Activated CD4-positive, alpha-beta T cell treated with anti-CD3 and anti-CD28 coated beads for 36 hours (primary cell): Measurements from ENCODE around the gene OR2T10. TPM values are rescaled to one million over a fixed set of nuclear protein-coding genes. Genes with fewer than 3 reads are reported as not detected.
"Not testable (repeated sequence)": the region's sequence is repeated elsewhere in the genome, so short reads cannot be mapped to it uniquely, and the experiment has no call there.

Source experiments
- ATAC-seq: fragments of 200-7000 bp; cut with Tn5 transposase; one replicate; pipeline ENCODE4 v1.10.0; 2021; ENCODE audit warnings: mild to moderate bottlenecking, moderate library complexity
- CTCF ChIA-PET: fragments of 350-600 bp; sonication (Branson Sonifier 250); formaldehyde crosslinking; loops from one replicate; lab custom pipeline; 2021; ENCODE audit warnings: antibody characterized with exemption; lab: Charles Lee
- POLR2A ChIA-PET: fragments of 350-600 bp; sonication (Branson Sonifier 250); formaldehyde crosslinking; loops from one replicate; lab custom pipeline; 2021; ENCODE audit warnings: antibody characterized with exemption, inconsistent platforms; lab: Charles Lee
- DNase-seq: peaks from one replicate; pipeline ENCODE4 v3.0.0-alpha.2; 2020
- H3K27ac Mint-ChIP-seq: one replicate; pipeline ENCODE4 v1.8.0; 2021; ENCODE audit warnings: mixed read lengths
- H3K27me3 Mint-ChIP-seq: one replicate; pipeline ENCODE4 v1.8.0; 2021; ENCODE audit warnings: mixed read lengths
- H3K36me3 Mint-ChIP-seq: one replicate; pipeline ENCODE4 v1.8.0; 2021; ENCODE audit warnings: low read depth, mixed read lengths
- H3K4me1 Mint-ChIP-seq: one replicate; pipeline ENCODE4 v1.8.0; 2021; ENCODE audit warnings: mixed read lengths
- H3K4me3 Mint-ChIP-seq: one replicate; pipeline ENCODE4 v1.8.0; 2021; ENCODE audit warnings: mild to moderate bottlenecking, moderate library complexity, mixed read lengths
- H3K9me3 Mint-ChIP-seq: one replicate; pipeline ENCODE4 v1.8.0; 2021; ENCODE audit warnings: low read depth, mixed read lengths
- intact Hi-C, 2 experiments: fragments of 100-400 bp; cut with DNase I in 1 of 2; cut with micrococcal nuclease in 1 of 2; formaldehyde crosslinking; loops; one replicate each; pipeline versions ENCODE4 v1.14.2 to v1.15.1; 2022 to 2024; cut with DNase I, micrococcal nuclease
- total RNA-seq, 2 experiments: library from RNA; stranded (reverse); gene quantifications; one replicate each; pipeline ENCODE4 v1.2.3, GENCODE V29; 2021

Gene OR2T10
- total RNA-seq, 2 experiments from 2014 or later = not detected

DNA sequence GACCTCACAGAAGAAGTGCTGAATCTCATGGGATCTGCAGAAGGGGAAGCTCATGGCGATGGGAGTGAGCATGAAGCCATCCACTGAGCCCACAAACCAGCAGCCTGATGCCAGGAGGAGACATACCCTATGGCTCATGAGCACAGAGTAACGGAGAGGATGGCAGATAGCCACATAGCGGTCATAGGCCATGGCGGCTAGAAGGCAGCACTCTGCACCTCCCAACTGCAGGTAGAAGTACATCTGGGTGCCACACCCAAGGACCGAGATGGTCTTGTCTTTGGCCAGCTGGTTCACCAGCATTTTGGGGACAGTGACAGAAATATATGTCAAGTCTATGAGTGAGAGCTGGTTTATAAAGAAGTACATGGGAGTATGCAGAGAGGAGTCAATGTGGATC is 4.3 kb downstream of the OR2T10 start:
- Mint-ChIP-seq H3K27ac (no peak overlapping the region), H3K27me3 (no peaks in the 10 kb centered on the region), H3K36me3 (no peaks in the 10 kb centered on the region), H3K9me3 (no peaks in the 10 kb centered on the region), H3K4me1 (peaks cover 6% of the 10 kb centered on the region), H3K4me3 (no peak overlapping the region)
- DNase-seq (no peak), ATAC-seq (no peak)
- intact Hi-C loops = no loop called here
- POLR2A ChIA-PET = no interaction called here
- CTCF ChIA-PET = no interaction called here

- intact Hi-C loops = no loop called here
- CTCF ChIA-PET = no interaction called here
- no peaks in the 10 kb centered on the region for H3K9me3 Mint-ChIP-seq
- peaks cover 6% of the 10 kb centered on the region for H3K4me1 Mint-ChIP-seq
- POLR2A ChIA-PET = no interaction called here
- DNase-seq (no peak), ATAC-seq (no peak)
- no peaks in the 10 kb centered on the region for H3K36me3 Mint-ChIP-seq
- H3K4me3 Mint-ChIP-seq = no peak overlapping the region
- no peak overlapping the region for H3K27ac Mint-ChIP-seq
- H3K27me3 Mint-ChIP-seq = no peaks in the 10 kb centered on the region
These were observed 4.8 kb downstream of the OR2T10 start for GRCh38 chr1:248592655-248593054.

DNA sequence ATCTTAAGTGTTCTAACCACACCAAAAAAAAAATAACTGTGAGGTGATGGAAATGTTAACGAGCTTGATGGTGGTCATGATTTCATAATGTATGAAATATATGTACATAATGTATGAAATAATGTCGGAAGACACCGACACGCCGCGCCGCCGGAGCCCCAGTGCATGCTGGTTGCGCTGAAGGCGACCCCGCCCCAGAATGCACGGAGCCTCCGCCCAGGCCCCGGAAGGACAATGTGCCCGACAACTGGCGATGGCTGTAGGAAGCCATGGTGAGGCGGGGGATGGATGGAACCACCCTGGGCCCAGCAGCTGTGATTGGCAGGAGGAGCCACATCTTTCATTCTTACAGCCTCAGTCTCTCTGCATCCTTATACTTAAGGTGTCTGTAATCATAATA is 7.4 kb downstream of the OR2T10 start:
- intact Hi-C loops = no loop called here
- Mint-ChIP-seq H3K4me3 (no peak overlapping the region), H3K27me3 (peaks cover 2% of the 10 kb centered on the region), H3K9me3 (no peaks in the 10 kb centered on the region), H3K4me1 (no peaks in the 10 kb centered on the region), H3K36me3 (no peaks in the 10 kb centered on the region), H3K27ac (no peak overlapping the region)
- DNase-seq = no peak
- CTCF ChIA-PET = no interaction called here
- POLR2A ChIA-PET = no interaction called here
- ATAC-seq = no peak

GRCh38 chr1:248589334-248589733 is 8.2 kb downstream of the OR2T10 start:
- H3K4me1 Mint-ChIP-seq = no peaks in the 10 kb centered on the region
- no peaks in the 10 kb centered on the region for H3K9me3 Mint-ChIP-seq
- no peak for ATAC-seq
- peaks cover 2% of the 10 kb centered on the region for H3K27me3 Mint-ChIP-seq
- no peak overlapping the region for H3K27ac Mint-ChIP-seq
- no peak for DNase-seq
- ChIA-PET POLR2A (no interaction called here), CTCF (no interaction called here)
- H3K36me3 Mint-ChIP-seq = no peaks in the 10 kb centered on the region
- H3K4me3 Mint-ChIP-seq = no peak overlapping the region
- intact Hi-C loops = no loop called here

DNA sequence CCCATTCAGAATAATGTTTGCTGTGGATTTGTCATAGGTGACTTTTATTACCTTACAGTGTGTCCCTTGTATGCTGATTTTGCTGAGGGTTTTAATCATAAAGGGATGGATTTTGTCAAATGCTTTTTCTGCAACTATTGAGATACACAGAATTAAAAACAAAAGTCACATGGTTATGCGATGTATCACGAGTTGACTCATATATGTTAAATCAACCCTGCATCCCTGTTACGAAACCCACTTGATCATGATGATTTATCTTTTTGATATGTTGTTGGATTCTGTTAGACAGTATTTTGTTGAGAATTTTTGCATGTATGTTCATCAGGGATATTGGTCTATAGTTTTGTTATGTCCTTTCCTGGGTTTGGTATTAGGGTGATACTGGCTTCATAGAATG is 12.2 kb downstream of the OR2T10 start:
- ATAC-seq = no peak
- DNase-seq = no peak
- Mint-ChIP-seq H3K9me3 (no peaks in the 10 kb centered on the region), H3K36me3 (no peaks in the 10 kb centered on the region), H3K4me3 (no peak overlapping the region), H3K27me3 (peaks cover 2% of the 10 kb centered on the region), H3K27ac (no peak overlapping the region), H3K4me1 (no peaks in the 10 kb centered on the region)
- ChIA-PET CTCF (no interaction called here), POLR2A (no interaction called here)
- intact Hi-C loops = no loop called here

DNA sequence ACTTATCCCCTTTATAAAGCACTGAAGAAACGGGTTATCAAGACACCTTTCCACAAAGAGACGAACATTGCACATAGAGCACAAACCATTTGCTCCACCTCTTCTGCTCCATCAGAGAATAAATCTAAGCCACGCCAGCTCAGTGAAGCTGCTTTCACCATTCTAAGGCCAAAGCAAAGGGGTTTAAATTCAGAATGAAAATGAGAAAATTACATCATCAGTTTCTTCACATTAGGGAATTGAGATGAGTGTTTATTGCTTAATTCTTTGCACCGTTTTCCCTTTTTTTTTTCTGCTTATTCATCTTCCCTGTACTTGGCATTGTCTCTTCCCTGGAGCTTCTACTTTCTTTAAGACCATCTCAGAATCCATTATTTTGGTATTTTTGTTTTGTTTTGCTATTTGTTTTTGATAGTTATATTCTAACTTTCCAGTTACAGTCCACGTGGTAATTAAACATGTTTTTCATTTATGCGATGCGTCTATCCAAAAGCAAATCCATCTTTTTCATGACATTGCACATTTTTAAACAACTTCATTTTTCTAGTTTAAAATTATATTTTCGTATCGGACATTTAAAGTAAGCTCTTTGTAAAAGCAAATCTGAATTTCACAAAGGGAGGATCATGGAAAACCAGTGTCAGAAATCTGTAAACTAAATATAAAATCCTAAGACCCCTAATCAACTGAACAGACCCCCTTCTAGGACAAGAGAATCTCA is 21.1 kb downstream of the OR2T10 start:
- peak; percentile 26 for ATAC-seq
- Mint-ChIP-seq H3K4me3 (no peak overlapping the region), H3K27ac (no peak overlapping the region), H3K27me3 (no peaks in the 10 kb centered on the region), H3K9me3 (no peaks in the 10 kb centered on the region), H3K36me3 (no peaks in the 10 kb centered on the region), H3K4me1 (peaks cover 5% of the 10 kb centered on the region)
- ChIA-PET POLR2A (no interaction called here), CTCF (no interaction called here)
- no peak for DNase-seq
- intact Hi-C loops = no loop called here

DNA sequence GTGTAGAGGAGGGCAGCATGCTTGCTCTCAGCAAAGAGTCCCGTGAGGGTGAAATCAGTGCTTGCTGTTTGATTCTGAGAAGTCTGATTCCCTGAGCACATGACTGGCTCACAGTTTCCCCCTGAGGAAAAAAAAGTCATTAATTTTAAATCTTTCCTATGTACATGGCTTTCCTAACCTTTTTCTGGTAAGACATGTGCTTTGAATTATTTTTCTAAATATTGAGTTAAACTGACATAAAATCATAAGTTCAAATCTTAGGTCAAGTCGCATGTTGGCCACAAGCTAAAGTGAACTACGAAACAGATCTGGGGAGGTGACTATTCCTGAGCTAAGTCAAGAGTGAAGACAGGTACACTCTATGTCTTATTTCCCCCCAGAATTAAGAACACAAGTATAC is 22.8 kb downstream of the OR2T10 start, which contains the start of gene OR2T34:
Gene OR2T34 (minus strand): TSS at position 101 of the 400 bp plus-strand sequence. CDS start 0 bp downstream, at position 101.
- ATAC-seq, intact Hi-C loops, H3K4me3 Mint-ChIP-seq, H3K36me3 Mint-ChIP-seq, CTCF ChIA-PET, DNase-seq, H3K27ac Mint-ChIP-seq, H3K27me3 Mint-ChIP-seq, H3K4me1 Mint-ChIP-seq, H3K9me3 Mint-ChIP-seq, POLR2A ChIA-PET: not testable (repeated sequence)

GRCh38 chr1:248573856-248574255 is 23.6 kb downstream of the OR2T10 start:
- ATAC-seq, POLR2A ChIA-PET, H3K4me3 Mint-ChIP-seq, H3K4me1 Mint-ChIP-seq, H3K27ac Mint-ChIP-seq, H3K9me3 Mint-ChIP-seq, H3K27me3 Mint-ChIP-seq, CTCF ChIA-PET, DNase-seq, H3K36me3 Mint-ChIP-seq, intact Hi-C loops: not testable (repeated sequence)

GRCh38 chr1:248572049-248572448 is 25.5 kb downstream of the OR2T10 start:
- H3K4me1 Mint-ChIP-seq, DNase-seq, ATAC-seq, H3K9me3 Mint-ChIP-seq, H3K36me3 Mint-ChIP-seq, POLR2A ChIA-PET, H3K4me3 Mint-ChIP-seq, intact Hi-C loops, CTCF ChIA-PET, H3K27me3 Mint-ChIP-seq, H3K27ac Mint-ChIP-seq: not testable (repeated sequence)

- intact Hi-C loops, H3K27ac Mint-ChIP-seq, DNase-seq, H3K4me3 Mint-ChIP-seq, POLR2A ChIA-PET, H3K27me3 Mint-ChIP-seq, H3K36me3 Mint-ChIP-seq, ATAC-seq, H3K4me1 Mint-ChIP-seq, H3K9me3 Mint-ChIP-seq, CTCF ChIA-PET: not testable (repeated sequence)
These were observed 26.7 kb downstream of the OR2T10 start for GRCh38 chr1:248570811-248571210.

- H3K9me3 Mint-ChIP-seq, CTCF ChIA-PET, intact Hi-C loops, POLR2A ChIA-PET, ATAC-seq, H3K36me3 Mint-ChIP-seq, H3K4me3 Mint-ChIP-seq, DNase-seq, H3K4me1 Mint-ChIP-seq, H3K27ac Mint-ChIP-seq, H3K27me3 Mint-ChIP-seq: not testable (repeated sequence)
These were observed 28.5 kb downstream of the OR2T10 start for GRCh38 chr1:248569049-248569448.

GRCh38 chr1:248565530-248566373 is 31.7 kb downstream of the OR2T10 start:
- H3K27ac Mint-ChIP-seq = peak overlapping the region; percentile 97
- POLR2A ChIA-PET, H3K27me3 Mint-ChIP-seq, H3K4me1 Mint-ChIP-seq, intact Hi-C loops, H3K36me3 Mint-ChIP-seq, CTCF ChIA-PET, H3K9me3 Mint-ChIP-seq: not testable (repeated sequence)
- ATAC-seq = peak; percentile 90
- peak; percentile 8 for DNase-seq
- H3K4me3 Mint-ChIP-seq = peak overlapping the region; percentile 67
